MM.1S (cell line): ENCODE results near the gene ZNF782.

Source experiments
- EZH2 ChIP-seq: fragments of 300-600 bp; sonication (generic); optimal IDR thresholded peaks from 2 replicates; pipeline ENCODE3; 2017; ENCODE audit warnings: low read depth, mild to moderate bottlenecking, antibody characterized with exemption, low read length, mixed read lengths
- TF ChIP-seq, protein P1 (sequence below): fragments of 300-600 bp; sonication (generic); IDR thresholded peaks from 2 replicates; pipeline ENCODE4 v1.5.1; 2016; ENCODE audit warnings: antibody characterized with exemption, low read length, mixed read lengths

DNA sequence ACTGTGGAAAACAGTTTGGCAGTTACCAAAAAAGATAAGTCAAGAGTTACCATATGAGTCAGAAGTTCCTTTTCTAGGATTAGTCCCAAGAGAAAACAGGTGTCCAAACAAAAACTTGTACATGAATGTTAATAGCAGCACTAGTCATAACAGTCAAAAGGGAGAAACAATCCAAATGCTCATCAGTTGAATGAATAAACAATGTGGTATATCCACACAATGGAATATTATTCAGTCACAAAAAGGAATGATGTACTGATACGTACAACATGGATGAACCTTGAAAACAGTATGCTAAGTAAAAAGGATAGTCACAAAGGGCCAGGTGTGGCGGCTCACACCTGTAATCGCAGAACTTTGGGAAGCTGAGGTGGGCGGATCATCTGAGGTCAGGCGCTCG, 84.3 kb downstream of the ZNF782 start:
- TF ChIP-seq, protein P1, sequence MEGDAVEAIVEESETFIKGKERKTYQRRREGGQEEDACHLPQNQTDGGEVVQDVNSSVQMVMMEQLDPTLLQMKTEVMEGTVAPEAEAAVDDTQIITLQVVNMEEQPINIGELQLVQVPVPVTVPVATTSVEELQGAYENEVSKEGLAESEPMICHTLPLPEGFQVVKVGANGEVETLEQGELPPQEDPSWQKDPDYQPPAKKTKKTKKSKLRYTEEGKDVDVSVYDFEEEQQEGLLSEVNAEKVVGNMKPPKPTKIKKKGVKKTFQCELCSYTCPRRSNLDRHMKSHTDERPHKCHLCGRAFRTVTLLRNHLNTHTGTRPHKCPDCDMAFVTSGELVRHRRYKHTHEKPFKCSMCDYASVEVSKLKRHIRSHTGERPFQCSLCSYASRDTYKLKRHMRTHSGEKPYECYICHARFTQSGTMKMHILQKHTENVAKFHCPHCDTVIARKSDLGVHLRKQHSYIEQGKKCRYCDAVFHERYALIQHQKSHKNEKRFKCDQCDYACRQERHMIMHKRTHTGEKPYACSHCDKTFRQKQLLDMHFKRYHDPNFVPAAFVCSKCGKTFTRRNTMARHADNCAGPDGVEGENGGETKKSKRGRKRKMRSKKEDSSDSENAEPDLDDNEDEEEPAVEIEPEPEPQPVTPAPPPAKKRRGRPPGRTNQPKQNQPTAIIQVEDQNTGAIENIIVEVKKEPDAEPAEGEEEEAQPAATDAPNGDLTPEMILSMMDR = no peak
- TF ChIP-seq EZH2 = no peak
